ENCODE measurements around the gene TEAD2.

- TF ChIP-seq CTCF (IDR thresholded peaks at IDR 0.05) (no peak), POLR2A (IDR thresholded peaks at IDR 0.05) (no peak)
Measured at GRCh38 chr19:49333811-49334288, 28.4 kb downstream of the TEAD2 start.

Data from adrenal gland (tissue), 5 donors.